GM12872 (cell line): ENCODE measurements around the gene SORCS2.

Source experiments
- CTCF ChIP-seq: IDR thresholded peaks from 3 replicates; pipeline ENCODE4 v1.5.1; 2011; ENCODE audit warnings: low read depth, mild to moderate bottlenecking, low read length, moderate library complexity; ENCODE audit not compliant: insufficient read depth

The SORCS2 gene

DNA sequence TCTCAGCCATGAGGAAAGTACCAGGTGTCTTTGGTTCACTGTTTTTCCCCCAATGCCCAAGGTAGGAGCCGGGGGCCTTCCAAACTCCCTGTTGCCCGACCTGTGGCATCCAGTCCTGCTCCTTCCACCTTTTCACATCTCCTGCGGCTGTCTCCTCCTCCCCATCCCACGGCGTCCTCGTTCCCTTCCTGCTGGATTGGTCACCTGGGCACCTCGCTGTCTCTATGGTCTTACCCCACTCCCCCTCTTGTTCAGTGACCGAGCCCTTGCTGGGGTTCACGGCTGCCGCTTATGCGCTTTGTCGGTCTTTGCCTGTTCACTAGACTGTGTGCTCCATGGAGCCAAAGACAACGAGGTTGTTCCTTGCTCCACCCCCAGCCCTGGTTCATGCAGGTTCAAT, 431.1 kb downstream of the SORCS2 start:
- no peak for TF ChIP-seq CTCF

- no peak for TF ChIP-seq CTCF
Observed at GRCh38 chr4:7624396-7624980, 432.1 kb downstream of the SORCS2 start.

- TF ChIP-seq CTCF = no peak
Observed at GRCh38 chr4:7625071-7625470, 432.7 kb downstream of the SORCS2 start.

- no peak for TF ChIP-seq CTCF
Observed at GRCh38 chr4:7626531-7626930, 434.2 kb downstream of the SORCS2 start.

GRCh38 chr4:7627251-7628250, 435.2 kb downstream of the SORCS2 start:
- TF ChIP-seq CTCF = no peak

GRCh38 chr4:7628432-7628831, 436.1 kb downstream of the SORCS2 start:
- TF ChIP-seq CTCF = no peak

- TF ChIP-seq CTCF = no peak
Observed at GRCh38 chr4:7629501-7630254, 437.3 kb downstream of the SORCS2 start.
